Endometrium (tissue), 2 donors: ENCODE results near the gene FOSL2.

Source experiments
- FAIRE-seq: peaks from 2 replicates; lab custom pipeline; 2012; peaks lifted over from hg19 to GRCh38; lab: Jason Lieb, UNC
- donor health status: control.
- donor health status: control.

The FOSL2 gene

DNA sequence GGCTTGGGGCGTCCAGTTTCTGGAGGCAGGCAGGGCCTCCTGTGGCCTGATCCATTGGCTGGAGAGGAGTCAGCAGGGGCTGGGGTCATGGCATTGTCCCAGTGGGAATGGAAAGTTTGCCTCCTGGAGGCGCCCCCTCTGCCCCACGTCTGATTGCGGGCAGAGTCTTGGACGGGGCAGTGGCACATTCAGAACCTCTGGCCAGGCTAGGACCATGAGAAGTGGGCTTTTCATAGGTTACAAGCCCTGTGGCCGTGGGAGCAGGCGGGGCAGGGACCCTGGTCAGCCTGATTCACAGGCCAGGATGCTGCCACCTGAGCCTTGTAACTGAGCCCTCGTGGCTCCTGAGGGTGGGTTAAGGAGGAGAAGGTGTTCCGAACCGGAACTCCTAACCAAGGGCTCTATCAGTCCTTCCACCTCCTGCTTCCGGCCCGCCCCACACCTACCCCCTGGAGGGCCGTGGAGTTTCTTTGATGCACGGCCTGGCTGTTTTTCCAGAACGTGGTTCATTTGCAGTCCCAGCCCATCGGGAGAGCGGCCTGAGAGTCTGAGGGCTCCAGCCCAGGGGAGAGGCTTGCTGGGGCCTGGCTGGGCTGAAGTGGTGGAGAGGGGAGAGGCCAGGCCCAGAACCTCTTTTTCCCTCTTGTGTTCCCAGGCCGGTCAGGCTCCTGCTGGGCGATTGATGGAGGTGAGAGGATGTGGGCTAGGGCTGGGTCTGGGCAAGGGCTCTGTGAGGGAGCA, 59.3 kb downstream of the FOSL2 start:
- FAIRE-seq = no peak

DNA sequence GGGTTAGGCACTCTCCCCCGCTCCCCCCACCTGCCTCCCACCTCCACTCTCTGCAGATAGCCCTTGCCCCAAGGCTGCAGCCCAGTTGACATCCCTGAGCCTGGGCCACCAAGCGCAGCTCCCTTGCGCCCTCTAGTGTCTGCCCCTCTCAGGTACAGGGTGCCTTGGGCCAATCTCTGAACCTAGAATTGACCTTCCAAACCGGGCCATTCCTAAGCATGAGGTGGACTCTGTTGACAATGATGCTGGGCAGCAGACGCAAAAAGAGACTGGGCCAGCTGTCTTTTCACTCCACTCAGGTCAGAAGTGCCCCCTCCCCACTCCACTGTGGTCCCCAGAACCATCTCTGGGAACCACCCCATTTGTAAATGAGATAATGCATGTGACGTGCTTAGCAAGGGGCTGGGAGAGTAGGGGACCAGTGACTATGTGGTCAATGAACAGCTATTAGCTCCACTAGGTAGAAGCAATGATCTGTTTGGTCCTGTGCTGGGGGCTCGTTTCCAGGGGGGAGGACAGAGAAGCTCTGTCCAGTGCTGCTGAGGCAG, 60.0 kb downstream of the FOSL2 start:
- no peak for FAIRE-seq

DNA sequence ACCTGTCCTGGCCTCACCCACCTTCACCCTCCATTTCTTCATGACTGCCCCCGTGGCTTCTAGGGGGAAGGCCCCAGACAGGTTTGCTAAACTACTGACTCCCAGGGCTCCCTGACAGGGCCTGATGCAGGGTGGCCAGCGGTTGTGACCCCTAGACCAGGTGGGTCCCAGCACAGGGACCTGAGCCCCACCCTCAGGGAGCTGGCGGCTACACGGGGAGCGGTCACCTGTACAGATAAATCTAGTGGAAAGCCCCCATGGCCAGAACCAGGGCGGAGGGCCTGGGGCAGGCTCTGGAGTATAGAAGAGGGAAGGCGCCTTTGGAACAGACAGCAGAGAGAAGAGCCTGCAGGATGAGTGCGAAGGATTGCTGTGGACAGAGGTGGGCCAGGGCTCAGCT, 60.7 kb downstream of the FOSL2 start:
- FAIRE-seq = no peak

DNA sequence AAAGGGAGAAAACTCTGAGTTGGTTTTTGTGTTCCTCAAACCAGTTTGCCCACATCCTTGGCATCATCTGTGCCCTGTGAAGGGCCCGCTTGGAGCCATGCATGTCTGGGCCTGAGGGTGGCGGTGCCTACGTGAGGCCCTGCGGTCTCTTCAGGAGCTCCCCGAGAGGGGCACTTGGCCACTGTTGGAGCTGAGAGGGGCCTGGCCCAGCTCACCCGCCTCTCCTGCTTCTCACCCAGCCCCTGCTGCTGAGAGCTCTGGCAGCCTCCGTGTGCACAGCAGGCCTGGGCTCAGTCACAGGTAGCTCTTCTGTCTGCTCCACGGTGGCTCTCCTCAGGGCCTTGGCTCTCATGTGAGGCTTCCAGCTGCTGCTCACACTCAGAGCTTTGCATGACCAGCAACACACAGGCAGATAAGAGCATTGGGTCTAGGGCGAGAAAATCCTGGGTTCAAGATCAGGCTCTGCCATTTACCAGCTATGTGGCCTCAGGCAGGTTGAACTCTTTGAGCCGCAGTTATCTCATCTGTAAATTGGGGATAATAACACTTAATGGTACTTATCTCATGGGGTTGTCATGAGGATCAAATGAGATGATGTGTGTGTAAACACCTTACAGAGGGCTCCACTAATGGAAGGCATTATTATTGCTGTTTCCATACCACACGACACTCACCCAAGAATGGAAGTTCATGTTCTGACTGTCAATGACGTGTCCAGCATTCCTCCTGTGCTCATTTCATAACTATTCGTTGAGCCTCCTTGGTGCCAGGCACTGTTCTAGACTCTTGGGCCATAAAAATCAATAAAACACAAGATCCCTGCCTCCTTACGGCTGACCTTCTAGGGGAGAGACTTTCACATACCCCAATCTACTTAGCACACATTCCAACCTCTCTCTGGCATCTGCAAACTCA, 61.6 kb downstream of the FOSL2 start:
- no peak for FAIRE-seq

DNA sequence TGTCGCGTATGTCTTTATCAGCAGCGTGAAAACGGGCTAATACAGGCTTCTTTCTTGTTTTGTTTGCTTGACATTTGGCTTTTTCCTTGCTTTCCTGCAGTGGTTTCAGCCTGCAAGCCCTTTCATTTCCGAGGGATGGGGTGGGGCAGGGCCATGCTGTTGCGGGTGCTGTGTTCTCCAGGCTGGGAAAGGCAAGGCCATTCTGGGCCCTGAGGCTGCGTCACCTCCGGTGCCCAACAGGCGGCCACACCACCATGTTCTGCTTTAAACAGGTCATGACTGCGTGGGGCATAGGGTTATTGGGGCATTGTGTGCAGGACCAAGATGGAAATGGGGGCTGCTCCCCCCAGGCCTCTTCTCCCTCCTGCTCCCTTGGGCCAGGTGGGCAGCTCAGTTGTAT, 64.6 kb downstream of the FOSL2 start:
- no peak for FAIRE-seq

DNA sequence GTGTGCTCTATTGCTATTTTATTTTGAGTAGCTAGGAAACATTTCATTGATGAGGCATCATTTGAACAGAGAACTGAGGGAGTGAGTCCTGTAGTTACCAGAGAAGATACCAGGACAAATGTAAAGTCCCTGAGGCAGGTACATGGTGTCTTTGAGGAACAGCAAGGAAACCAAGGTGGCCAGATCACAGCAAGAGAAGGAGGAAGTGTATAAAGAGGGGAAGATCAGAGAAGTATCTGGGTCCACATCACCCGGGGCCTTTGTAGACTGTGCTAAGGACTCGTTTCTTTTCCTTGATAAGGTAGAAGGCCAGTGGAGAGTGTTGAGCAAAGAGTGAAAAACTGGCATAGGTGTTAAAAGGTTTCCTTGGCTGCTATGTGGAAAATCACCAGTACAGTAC, 68.4 kb downstream of the FOSL2 start:
- FAIRE-seq = no peak

DNA sequence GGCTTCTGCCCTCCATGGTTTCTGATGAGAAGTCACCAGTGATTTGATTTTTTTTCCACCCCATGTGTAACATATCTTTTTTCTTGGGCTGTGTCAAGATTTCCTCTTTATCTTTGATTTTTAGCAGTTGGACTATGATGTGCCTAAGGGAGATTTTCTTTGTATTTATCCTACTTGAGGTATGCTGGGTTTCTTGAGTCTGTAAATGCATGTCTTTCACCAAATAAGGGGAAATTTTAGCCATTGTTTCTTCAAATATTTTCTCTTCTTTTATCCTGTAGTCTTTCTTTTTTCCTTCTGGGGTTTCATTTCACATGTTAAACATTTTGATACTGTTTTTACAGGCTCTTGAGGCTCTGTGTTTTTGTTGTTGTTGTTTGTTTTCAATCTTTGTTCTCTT, 69.5 kb downstream of the FOSL2 start:
- no peak for FAIRE-seq

DNA sequence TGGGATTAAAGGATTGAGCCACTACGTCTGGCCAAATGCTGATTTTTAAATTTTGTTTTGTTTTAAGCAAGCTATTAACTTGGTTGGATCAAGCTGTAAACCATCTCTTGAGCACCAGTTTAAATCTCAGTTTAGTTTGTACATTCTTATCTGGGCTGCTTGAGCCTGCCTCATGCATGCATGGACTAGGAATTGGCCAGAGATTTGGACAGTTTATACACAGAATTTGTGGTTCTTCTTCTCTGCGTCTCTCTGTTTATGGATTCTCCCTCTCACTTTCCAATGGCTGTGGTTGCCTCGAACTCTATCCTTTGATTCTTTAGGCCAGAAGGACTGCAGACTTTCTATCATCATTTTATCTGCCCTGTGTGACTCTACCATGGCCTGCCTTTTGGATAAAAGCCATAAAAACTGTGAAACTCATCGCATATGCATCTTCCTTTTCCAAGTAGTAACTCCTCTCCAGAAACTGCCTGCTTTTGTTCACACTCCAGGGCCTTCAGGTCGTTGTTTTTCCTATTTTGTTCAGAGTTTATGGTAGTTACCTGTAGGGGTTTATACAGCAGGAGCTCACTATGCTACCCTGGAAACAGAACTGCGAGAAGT, 70.7 kb downstream of the FOSL2 start:
- FAIRE-seq = no peak

DNA sequence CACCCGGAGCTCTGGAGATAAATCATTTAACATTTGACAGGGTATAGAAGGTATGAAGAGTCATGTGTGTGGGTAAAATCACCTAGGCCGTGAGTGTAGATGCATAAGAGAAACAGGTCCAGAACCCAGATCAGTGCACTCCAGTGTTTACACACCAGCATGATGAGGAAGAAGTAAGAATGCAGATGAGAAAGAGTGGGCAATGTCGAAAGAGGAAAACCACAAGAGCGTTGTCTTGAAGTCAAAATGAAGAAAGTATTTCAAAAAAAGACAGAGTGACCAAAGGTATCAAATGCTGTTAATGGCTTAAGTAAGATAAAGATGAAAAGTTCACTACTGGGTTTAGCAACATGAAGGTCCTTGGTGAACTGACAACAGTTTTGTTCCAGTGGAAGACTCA, 71.2 kb downstream of the FOSL2 start:
- no peak for FAIRE-seq

DNA sequence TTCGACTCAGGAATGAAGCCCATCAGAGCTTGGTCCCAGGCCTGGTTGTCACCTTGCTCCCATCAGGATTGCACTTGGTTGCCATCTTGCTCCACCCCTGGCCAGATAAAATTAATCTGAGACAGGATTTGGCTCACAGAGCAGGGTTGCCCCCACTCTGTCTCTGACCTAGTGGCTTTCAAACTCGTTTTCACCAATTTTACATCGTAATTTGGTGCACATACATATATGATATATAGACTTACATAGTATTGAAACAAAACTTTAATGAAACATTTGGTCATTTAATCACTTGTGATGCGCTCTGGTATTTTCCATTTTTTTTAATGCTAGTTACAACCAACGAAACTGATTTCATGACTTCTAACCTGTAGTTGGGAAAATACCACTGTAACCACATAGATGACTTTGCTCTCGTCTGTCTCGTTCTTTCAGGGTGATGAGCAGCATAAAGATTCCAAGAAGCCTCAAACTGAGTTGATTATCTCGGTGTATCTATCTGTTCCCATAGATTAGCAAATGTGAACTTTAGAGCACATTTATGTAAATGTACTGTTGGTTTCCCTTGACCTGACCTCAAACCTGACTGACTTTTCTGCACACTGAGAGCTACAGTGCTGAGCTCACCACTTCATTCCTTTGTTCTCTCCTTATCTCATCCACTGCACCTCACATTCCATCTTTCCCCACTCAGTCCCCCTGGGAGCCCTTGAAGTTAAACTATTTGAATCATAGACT, 72.7 kb downstream of the FOSL2 start:
- no peak for FAIRE-seq
